ENCODE data around the gene AVPR2.

The AVPR2 gene

GRCh38 chrX:153953892-153954557 is 49.6 kb downstream of the AVPR2 start:
- no peak for DNase-seq

GRCh38 chrX:153954558-153955227 is 50.2 kb downstream of the AVPR2 start:
- no peak for DNase-seq

GRCh38 chrX:153955228-153955732 is 50.8 kb downstream of the AVPR2 start:
- no peak for DNase-seq

GRCh38 chrX:153956044-153956907 is 51.8 kb downstream of the AVPR2 start:
- no peak for DNase-seq

Data from NCI-H1417 (cell line).